Ammon's horn (tissue), 1 donor: ENCODE results near the gene SPRTN.

Experiments used
- DNase-seq: peaks from one replicate; pipeline ENCODE4 v3.0.0-alpha.2; 2016; ENCODE audit warnings: low spot score

SPRTN gene, protein sequence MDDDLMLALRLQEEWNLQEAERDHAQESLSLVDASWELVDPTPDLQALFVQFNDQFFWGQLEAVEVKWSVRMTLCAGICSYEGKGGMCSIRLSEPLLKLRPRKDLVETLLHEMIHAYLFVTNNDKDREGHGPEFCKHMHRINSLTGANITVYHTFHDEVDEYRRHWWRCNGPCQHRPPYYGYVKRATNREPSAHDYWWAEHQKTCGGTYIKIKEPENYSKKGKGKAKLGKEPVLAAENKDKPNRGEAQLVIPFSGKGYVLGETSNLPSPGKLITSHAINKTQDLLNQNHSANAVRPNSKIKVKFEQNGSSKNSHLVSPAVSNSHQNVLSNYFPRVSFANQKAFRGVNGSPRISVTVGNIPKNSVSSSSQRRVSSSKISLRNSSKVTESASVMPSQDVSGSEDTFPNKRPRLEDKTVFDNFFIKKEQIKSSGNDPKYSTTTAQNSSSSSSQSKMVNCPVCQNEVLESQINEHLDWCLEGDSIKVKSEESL

GRCh38 chr1:231338270-231339128, at the start of gene SPRTN:
TSS of gene SPRTN (plus strand) at chr1:231338293. CDS start at chr1:231338384, 91 bp downstream.
- no peak for DNase-seq

DNA sequence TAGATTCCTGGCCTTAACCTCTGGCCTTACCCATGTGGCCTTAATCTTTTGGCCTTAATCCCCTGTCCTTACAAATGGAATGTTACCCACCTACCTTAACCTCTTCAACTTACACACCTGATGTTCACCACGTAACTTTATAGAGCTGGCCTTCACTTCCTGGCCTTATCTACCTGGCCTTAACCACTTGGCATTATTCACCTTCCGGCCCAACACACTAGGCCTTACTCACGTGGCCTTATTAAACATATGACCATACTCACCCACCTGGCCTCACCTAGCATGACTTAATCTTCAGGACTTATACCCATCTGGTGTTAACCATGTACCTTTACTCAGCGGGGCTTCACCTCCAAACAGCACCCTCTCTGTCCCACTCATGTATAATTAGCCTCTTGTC, 42.2 kb upstream of the SPRTN start:
- DNase-seq = no peak

DNA sequence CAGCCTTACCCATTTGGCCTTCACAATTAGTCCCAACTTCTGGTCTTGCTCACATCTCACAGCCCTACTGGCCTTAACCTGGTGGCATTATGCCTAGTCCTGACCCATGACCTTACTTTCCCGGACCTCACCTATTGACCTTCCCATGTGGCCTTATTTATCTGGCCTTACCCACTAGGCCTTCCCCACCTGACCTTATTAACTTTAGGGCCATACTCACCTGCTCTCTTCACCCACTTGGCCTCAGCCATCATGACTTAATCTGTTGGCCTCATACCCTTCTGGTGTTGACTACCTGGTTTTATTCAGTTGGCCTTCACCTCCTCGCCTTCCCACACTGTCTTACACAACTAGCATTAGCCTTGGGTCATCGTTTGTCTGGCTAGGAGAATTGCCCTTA, 36.1 kb upstream of the SPRTN start:
- DNase-seq = no peak

GRCh38 chr1:231310391-231310934, 27.6 kb upstream of the SPRTN start:
- DNase-seq = no peak

GRCh38 chr1:231311720-231312431, 26.2 kb upstream of the SPRTN start:
- DNase-seq = no peak

DNA sequence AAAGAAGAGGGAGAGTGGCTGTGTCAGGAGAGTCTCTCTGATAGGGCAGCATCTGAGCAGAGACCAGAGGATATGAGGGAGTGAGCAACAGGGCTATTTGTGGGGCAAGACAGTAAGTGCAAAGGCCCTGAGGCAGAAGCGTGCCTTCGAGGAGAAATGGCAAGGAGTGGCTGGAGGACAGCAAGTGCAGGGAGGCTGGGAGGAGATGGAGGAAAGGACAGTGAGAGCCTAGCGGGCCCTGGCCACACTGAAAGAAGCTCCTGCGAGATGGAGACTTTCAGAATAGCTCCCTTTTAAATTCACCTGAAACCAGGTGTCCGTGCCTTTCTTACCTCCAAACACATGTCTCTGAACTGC, 25.7 kb upstream of the SPRTN start:
- no peak for DNase-seq

- no peak for DNase-seq
Measured at GRCh38 chr1:231313661-231314060, 24.4 kb upstream of the SPRTN start.

- no peak for DNase-seq
Measured at GRCh38 chr1:231315887-231316286, 22.2 kb upstream of the SPRTN start.

- DNase-seq = no peak
Measured at GRCh38 chr1:231317306-231318014, 20.6 kb upstream of the SPRTN start.

GRCh38 chr1:231318015-231318355, 20.1 kb upstream of the SPRTN start:
- DNase-seq = no peak

GRCh38 chr1:231318568-231318967, 19.5 kb upstream of the SPRTN start:
- no peak for DNase-seq

- DNase-seq = no peak
Measured at GRCh38 chr1:231319080-231319479, 19.0 kb upstream of the SPRTN start.

- DNase-seq = no peak
Measured at GRCh38 chr1:231322880-231323530, 15.1 kb upstream of the SPRTN start.

- DNase-seq = no peak
Measured at GRCh38 chr1:231324660-231325059, 13.4 kb upstream of the SPRTN start.

- DNase-seq = no peak
Measured at GRCh38 chr1:231326248-231326647, 11.8 kb upstream of the SPRTN start.

- no peak for DNase-seq
Measured at GRCh38 chr1:231327617-231328016, 10.5 kb upstream of the SPRTN start.

- DNase-seq = no peak
Measured at GRCh38 chr1:231329483-231329882, 8.6 kb upstream of the SPRTN start.

DNA sequence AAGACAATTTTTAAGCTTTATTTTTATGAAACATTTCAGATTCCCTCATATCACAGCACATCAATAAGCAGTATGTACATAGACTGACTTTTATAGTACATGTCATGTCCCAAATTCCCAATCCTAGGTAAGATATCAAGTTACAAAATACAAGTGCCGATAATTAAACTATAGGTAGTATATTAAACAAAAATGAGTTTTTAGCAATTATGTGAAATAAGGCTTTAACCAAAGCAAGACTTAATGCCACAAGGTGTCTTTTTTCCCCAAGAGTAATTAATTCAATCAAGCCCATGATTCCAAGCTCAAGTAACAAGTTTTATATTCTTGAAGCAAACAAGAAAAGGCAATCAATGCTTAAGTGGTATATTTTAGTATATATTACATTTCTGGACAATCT, 5.3 kb upstream of the SPRTN start:
- no peak for DNase-seq

GRCh38 chr1:231334079-231334666, 3.9 kb upstream of the SPRTN start:
- DNase-seq = no peak

GRCh38 chr1:231334952-231335351, 3.1 kb upstream of the SPRTN start:
- no peak for DNase-seq
